ENCODE data around the gene AK8.

DNA sequence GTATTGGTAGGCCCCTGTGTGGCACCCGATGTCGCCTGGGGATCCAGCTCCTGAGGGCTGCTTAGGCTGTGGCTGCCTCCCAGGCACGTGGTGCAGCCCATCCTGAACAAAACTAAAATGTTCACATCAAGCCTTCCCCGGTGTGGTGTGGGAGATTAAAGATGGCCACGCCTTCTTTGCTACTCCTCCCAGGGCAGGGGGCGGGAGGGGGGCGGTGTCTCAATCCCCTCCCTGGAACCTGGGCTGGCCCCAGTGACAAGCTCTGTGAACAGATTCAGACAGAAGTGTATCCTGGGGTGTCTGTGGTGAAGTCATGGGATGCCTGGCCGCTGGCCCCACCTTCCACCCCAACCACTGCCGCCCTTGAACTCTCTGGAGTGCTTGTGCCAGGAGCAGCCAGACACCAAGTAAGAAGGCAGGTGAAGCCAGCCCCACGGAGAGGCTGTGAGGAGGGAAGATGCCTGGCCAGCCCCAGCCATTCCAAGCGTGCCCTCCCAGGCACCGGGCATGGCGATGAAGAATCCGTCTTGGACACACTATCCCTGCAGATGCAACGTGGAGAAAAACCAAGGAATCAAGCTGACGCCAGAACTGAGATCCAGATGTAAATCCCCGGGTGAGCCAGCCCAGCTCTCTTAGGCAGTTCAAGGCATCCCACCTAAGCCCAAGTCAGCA lies 75.8 kb downstream of the AK8 start:
- TF ChIP-seq, protein P1, sequence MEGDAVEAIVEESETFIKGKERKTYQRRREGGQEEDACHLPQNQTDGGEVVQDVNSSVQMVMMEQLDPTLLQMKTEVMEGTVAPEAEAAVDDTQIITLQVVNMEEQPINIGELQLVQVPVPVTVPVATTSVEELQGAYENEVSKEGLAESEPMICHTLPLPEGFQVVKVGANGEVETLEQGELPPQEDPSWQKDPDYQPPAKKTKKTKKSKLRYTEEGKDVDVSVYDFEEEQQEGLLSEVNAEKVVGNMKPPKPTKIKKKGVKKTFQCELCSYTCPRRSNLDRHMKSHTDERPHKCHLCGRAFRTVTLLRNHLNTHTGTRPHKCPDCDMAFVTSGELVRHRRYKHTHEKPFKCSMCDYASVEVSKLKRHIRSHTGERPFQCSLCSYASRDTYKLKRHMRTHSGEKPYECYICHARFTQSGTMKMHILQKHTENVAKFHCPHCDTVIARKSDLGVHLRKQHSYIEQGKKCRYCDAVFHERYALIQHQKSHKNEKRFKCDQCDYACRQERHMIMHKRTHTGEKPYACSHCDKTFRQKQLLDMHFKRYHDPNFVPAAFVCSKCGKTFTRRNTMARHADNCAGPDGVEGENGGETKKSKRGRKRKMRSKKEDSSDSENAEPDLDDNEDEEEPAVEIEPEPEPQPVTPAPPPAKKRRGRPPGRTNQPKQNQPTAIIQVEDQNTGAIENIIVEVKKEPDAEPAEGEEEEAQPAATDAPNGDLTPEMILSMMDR (IDR thresholded peaks at IDR 0.05; ENCODE audit: insufficient read depth, low read length, poor library complexity, severe bottlenecking): no peak
- no peak for TF ChIP-seq EZH2phosphoT487 (conservative IDR thresholded peaks at IDR 0.05; ENCODE audit: low read length)
